HepG2 (cell line): ENCODE results near the gene DNAJC7. TPM values are rescaled to one million over a fixed set of nuclear protein-coding genes. Genes with fewer than 3 reads are reported as not detected.
A peak's percentile ranks its signal among the peaks of the same experiment; 100 is the strongest.

Source experiments
- CEBPB ChIP-seq: IDR thresholded peaks from 2 replicates; pipeline ENCODE4 v1.6.1; 2011; ENCODE audit warnings: low read depth, low read length, improper control_type of control experiment, borderline replicate concordance
- MXD1 ChIP-seq: sonication (generic); formaldehyde crosslinking; IDR thresholded peaks from 2 replicates; pipeline ENCODE4 v1.4.0; 2020; ENCODE audit warnings: mild to moderate bottlenecking, missing genetic modification reagents
- RBM22 ChIP-seq: fragments of 200-400 bp; formaldehyde crosslinking; optimal IDR thresholded peaks from 2 replicates; pipeline ENCODE3; 2017; ENCODE audit warnings: mild to moderate bottlenecking, low read length, moderate library complexity
- ZNF318 ChIP-seq: sonication (generic); formaldehyde crosslinking; IDR thresholded peaks from 2 replicates; pipeline ENCODE4 v1.4.0; 2020; ENCODE audit warnings: mild to moderate bottlenecking, missing genetic modification reagents
- ZNF44 ChIP-seq: sonication (generic); formaldehyde crosslinking; IDR thresholded peaks from 2 replicates; pipeline ENCODE4 v1.5.1; 2020; ENCODE audit warnings: mild to moderate bottlenecking, missing genetic modification reagents
- ZNF556 ChIP-seq: sonication (generic); formaldehyde crosslinking; IDR thresholded peaks from 2 replicates; pipeline ENCODE4 v1.4.0; 2020; ENCODE audit warnings: mild to moderate bottlenecking, missing genetic modification reagents, borderline replicate concordance
- polyA plus RNA-seq, 8 experiments: library from polyadenylated mRNA; depleted of rRNA in 3 of 8; stranded (reverse) in 7 of 8; unstranded in 1 of 8; fragments of >200 nt; fragmentation: Illumina TruSeq in 4 of 8; extraction: Trizol in 4 of 8; gene quantifications; 2 replicates each; pipeline versions ENCODE4 v1.2.1 to v1.2.3, GENCODE V29; 2011 to 2016; ENCODE audit warnings: low read depth in 4 of 8, missing spikeins in 1 of 8, mixed read lengths in 1 of 8; ENCODE audit not compliant: insufficient read depth in 1 of 8
- total RNA-seq, 5 experiments: library from RNA; depleted of rRNA; stranded (reverse); fragments of >200 nt; fragmentation: Illumina TruSeq; extraction: Trizol; gene quantifications; 2 replicates each; pipeline ENCODE4 v1.2.3, GENCODE V29; 2016; ENCODE audit warnings: low read depth in 1 of 5
- TF ChIP-seq, protein P1 (sequence below): sonication (generic); formaldehyde crosslinking; IDR thresholded peaks from 2 replicates; pipeline ENCODE4 v1.8.0; 2022; ENCODE audit warnings: missing genetic modification reagents, mild to moderate bottlenecking, inconsistent platforms, borderline replicate concordance
- TF ChIP-seq, protein P2 (sequence below): sonication (generic); formaldehyde crosslinking; IDR thresholded peaks from 2 replicates; pipeline ENCODE4 v1.9.0; 2021; ENCODE audit warnings: missing genetic modification reagents, mild to moderate bottlenecking, borderline replicate concordance
- TF ChIP-seq, protein P3 (sequence below): IDR thresholded peaks from 2 replicates; pipeline ENCODE4 v1.6.1; 2016; ENCODE audit warnings: mild to moderate bottlenecking
- TF ChIP-seq, protein P4 (sequence below): sonication (generic); formaldehyde crosslinking; IDR thresholded peaks from 2 replicates; pipeline ENCODE4; 2020; ENCODE audit warnings: missing genetic modification reagents, mild to moderate bottlenecking, borderline replicate concordance

DNAJC7 gene
- total and polyA plus RNA-seq, 2 of the 13 experiments (the other 11 are each of a cell fraction or from before 2014, with no cell fraction given) = 47.7 to 132 TPM

DNA sequence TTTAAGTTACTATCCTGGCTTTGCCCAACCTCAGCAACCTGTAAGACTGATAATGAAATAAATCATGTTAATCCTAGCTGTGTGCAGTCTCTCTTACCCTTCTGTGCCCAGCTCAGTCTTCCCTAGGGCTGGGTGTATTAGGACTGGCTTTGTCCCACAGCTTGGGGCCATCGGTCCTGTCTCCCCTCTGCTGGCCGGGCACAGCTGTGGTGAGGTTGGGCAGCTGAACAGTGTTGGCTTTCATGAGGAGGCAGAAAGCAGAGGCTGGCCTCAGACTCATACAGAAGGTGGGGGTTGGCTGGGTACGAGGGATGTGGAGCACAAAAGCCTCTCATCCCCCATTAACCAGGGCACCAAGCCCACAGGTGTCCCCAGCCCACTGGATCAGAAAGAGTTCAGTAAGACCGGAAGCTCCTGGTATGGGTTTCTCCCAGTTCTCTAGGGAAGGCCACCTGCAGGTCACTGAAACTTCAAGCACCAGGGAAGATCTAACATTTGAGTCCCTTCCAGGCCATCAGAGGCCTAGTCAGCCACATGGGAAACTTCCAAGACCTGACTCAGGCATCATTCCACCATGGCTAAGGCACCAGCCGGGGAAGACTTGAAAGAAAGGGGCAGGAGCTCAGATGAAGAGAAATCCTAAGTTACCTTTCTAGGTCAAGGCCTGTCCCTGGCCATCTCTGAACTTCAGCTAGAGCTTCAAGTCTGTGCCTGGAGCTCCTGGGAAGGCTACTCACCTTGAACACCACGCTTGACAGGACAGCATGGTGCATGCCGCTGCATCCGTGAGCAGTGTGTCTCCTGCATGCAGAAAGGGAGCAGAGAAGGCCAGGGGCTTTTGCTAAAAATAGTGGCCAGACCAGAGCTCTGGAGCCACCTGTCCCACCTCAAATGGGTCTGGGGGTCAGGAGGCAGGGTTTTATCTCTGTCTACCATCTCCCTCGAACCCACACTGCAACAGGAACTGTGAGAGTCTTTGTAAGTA, 41.8 kb downstream of the DNAJC7 start (continued):
- no peak for TF ChIP-seq ZNF318
- TF ChIP-seq RBM22 = peak; percentile 57
- TF ChIP-seq ZNF44 (CRISPR knock-in tag) = no peak
- TF ChIP-seq ZNF556 (CRISPR knock-in tag) = no peak
- TF ChIP-seq, protein P1, sequence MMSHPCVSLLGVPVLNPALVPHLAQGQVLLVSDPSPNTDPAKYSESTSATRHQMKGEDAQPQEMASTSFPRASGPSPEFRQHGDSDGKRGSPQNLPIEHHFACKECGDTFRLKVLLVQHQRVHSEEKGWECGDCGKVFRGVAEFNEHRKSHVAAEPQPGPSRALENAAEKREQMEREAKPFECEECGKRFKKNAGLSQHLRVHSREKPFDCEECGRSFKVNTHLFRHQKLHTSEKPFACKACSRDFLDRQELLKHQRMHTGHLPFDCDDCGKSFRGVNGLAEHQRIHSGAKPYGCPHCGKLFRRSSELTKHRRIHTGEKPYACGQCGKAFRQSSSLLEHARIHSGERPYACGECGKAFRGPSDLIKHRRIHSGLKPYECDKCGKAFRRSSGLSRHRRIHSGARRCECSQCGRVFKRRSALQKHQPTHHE = no peak
- TF ChIP-seq CEBPB = no peak
- TF ChIP-seq, protein P2, sequence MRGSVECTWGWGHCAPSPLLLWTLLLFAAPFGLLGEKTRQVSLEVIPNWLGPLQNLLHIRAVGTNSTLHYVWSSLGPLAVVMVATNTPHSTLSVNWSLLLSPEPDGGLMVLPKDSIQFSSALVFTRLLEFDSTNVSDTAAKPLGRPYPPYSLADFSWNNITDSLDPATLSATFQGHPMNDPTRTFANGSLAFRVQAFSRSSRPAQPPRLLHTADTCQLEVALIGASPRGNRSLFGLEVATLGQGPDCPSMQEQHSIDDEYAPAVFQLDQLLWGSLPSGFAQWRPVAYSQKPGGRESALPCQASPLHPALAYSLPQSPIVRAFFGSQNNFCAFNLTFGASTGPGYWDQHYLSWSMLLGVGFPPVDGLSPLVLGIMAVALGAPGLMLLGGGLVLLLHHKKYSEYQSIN (CRISPR knock-in tag) = no peak
- TF ChIP-seq, protein P3, sequence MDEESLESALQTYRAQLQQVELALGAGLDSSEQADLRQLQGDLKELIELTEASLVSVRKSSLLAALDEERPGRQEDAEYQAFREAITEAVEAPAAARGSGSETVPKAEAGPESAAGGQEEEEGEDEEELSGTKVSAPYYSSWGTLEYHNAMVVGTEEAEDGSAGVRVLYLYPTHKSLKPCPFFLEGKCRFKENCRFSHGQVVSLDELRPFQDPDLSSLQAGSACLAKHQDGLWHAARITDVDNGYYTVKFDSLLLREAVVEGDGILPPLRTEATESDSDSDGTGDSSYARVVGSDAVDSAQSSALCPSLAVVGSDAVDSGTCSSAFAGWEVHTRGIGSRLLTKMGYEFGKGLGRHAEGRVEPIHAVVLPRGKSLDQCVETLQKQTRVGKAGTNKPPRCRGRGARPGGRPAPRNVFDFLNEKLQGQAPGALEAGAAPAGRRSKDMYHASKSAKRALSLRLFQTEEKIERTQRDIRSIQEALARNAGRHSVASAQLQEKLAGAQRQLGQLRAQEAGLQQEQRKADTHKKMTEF (CRISPR knock-in tag) = no peak
- TF ChIP-seq, protein P4, sequence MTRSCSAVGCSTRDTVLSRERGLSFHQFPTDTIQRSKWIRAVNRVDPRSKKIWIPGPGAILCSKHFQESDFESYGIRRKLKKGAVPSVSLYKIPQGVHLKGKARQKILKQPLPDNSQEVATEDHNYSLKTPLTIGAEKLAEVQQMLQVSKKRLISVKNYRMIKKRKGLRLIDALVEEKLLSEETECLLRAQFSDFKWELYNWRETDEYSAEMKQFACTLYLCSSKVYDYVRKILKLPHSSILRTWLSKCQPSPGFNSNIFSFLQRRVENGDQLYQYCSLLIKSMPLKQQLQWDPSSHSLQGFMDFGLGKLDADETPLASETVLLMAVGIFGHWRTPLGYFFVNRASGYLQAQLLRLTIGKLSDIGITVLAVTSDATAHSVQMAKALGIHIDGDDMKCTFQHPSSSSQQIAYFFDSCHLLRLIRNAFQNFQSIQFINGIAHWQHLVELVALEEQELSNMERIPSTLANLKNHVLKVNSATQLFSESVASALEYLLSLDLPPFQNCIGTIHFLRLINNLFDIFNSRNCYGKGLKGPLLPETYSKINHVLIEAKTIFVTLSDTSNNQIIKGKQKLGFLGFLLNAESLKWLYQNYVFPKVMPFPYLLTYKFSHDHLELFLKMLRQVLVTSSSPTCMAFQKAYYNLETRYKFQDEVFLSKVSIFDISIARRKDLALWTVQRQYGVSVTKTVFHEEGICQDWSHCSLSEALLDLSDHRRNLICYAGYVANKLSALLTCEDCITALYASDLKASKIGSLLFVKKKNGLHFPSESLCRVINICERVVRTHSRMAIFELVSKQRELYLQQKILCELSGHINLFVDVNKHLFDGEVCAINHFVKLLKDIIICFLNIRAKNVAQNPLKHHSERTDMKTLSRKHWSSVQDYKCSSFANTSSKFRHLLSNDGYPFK (CRISPR knock-in tag) = 0 out of 2 replicates have a peak, but pooled peaks have one; percentile 6
- TF ChIP-seq MXD1 = no peak
